Panc1 (cell line): ENCODE measurements around the gene WDR86. TPM values are rescaled to one million over a fixed set of nuclear protein-coding genes. Genes with fewer than 3 reads are reported as not detected.

ENCODE experiments used
- ATAC-seq: fragments of 200-7000 bp; cut with Tn5 transposase; 2 replicates; pipeline ENCODE4 v1.9.1; 2020; ENCODE audit warnings: mild to moderate bottlenecking, moderate library complexity
- BruUV-seq: library from RNA; stranded (reverse); fragments of 400-500 nt; replicated peaks from 2 replicates; lab custom pipeline; 2021; lab: Mats Ljungman, UMichigan
- CTCF ChIA-PET: fragments of 300-600 bp; sonication (Branson Sonifier 250); formaldehyde crosslinking; loops from one replicate; lab custom pipeline; 2022; ENCODE audit warnings: antibody characterized with exemption; lab: Charles Lee
- POLR2A ChIA-PET: fragments of 300-600 bp; sonication (Branson Sonifier 250); formaldehyde crosslinking; loops from one replicate; lab custom pipeline; 2022; ENCODE audit warnings: antibody characterized with exemption; lab: Charles Lee
- DNase-seq: peaks from one replicate; pipeline ENCODE4 v3.0.0-alpha.2; 2010; ENCODE audit warnings: low read depth, low spot score
- H3K27ac ChIP-seq: 2 replicates; pipeline ENCODE4 v1.5.1; 2011; ENCODE audit warnings: mild to moderate bottlenecking, low read length, inconsistent platforms
- H3K27me3 ChIP-seq: fragments of 200-500 bp; sonication (Bioruptor generic); 2 replicates; pipeline ENCODE4 v1.6.0; 2014; ENCODE audit warnings: low read length, inconsistent platforms; ENCODE audit not compliant: control insufficient read depth, insufficient read depth
- H3K36me3 ChIP-seq: fragments of 200-500 bp; sonication (Bioruptor generic); 2 replicates; pipeline ENCODE4 v1.5.1; 2014; ENCODE audit warnings: inconsistent platforms, mild to moderate bottlenecking, low read length, moderate library complexity; ENCODE audit not compliant: control insufficient read depth, insufficient read depth
- H3K4me1 ChIP-seq: 2 replicates; pipeline ENCODE4 v1.5.1; 2011; ENCODE audit warnings: inconsistent platforms, mild to moderate bottlenecking, low read length, moderate library complexity; ENCODE audit not compliant: control insufficient read depth, insufficient read depth
- H3K4me3 ChIP-seq, 2 experiments: 2 replicates each; pipeline ENCODE4 v1.5.1; 2011 to 2012; ENCODE audit warnings: low read depth in 2 of 2, low read length in 2 of 2, mild to moderate bottlenecking in 2 of 2, inconsistent platforms in 1 of 2, moderate library complexity in 1 of 2
- H3K9me3 ChIP-seq: fragments of 200-500 bp; sonication (Bioruptor generic); 2 replicates; pipeline ENCODE4 v1.5.1; 2014; ENCODE audit warnings: low read depth, mild to moderate bottlenecking, inconsistent platforms, low read length, moderate library complexity; ENCODE audit not compliant: control insufficient read depth, insufficient read depth
- POLR2AphosphoS5 ChIP-seq: IDR thresholded peaks from 2 replicates; pipeline ENCODE4 v1.6.1; 2012; ENCODE audit warnings: mild to moderate bottlenecking, low read depth, low read length, moderate library complexity
- SIN3A ChIP-seq: IDR thresholded peaks from 2 replicates; pipeline ENCODE4 v1.6.1; 2012; ENCODE audit warnings: low read depth, mild to moderate bottlenecking, low read length, moderate library complexity, borderline replicate concordance; ENCODE audit not compliant: insufficient read depth
- TCF7L2 ChIP-seq: IDR thresholded peaks from 2 replicates; pipeline ENCODE4 v1.6.1; 2011; ENCODE audit warnings: mild to moderate bottlenecking, low read depth, low read length, inconsistent platforms
- in situ Hi-C: cut with HindIII; loops from 2 replicates; pipeline ENCODE4 v1.10.0; 2016; ENCODE audit warnings: low sequenced_read_pairs, low pct_unique_long_range_greater_than_20kb
- intact Hi-C: fragments of 100-400 bp; cut with micrococcal nuclease; formaldehyde crosslinking; loops from one replicate; pipeline ENCODE4 v1.10.0; 2022; ENCODE audit not compliant: unreplicated experiment
- total RNA-seq: library from RNA; stranded (reverse); gene quantifications from one replicate; pipeline ENCODE4 v1.2.1, GENCODE V29; 2021; ENCODE audit not compliant: unreplicated experiment
- TF ChIP-seq, protein P1 (sequence below): fragments of 450-650 bp; IDR thresholded peaks from 2 replicates; pipeline ENCODE4 v1.5.1; 2017; ENCODE audit warnings: mild to moderate bottlenecking
- TF ChIP-seq, protein P2 (sequence below), 2 experiments: IDR thresholded peaks; 2 replicates each; pipeline ENCODE4 v1.6.1; 2011 to 2012; ENCODE audit warnings: low read depth in 2 of 2, control low read depth in 1 of 2, low read length in 1 of 2, mild to moderate bottlenecking in 1 of 2, moderate library complexity in 1 of 2; ENCODE audit not compliant: insufficient read depth in 1 of 2

WDR86 gene
- total RNA-seq, 1 experiment from 2014 or later = 0.72 TPM

DNA sequence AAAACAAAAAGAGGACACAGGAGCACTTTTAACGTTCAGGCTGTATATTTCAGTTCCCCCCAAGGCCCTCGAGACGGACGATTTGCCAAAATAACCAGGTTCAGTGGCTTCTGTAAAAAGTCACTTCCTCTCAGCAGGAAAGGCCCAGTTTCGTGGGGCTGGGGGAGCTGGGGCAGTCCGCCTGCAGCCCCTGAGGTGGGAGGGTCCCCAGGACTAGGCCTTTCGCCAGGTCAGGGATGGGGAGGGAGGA is 28.8 kb downstream of the WDR86 start:
- TF ChIP-seq POLR2AphosphoS5 = no peak
- in situ Hi-C loops (no loop called here), intact Hi-C loops (no loop called here)
- DNase-seq = no peak
- Histone ChIP-seq H3K27me3 (no peaks in the 10 kb centered on the region), H3K27ac (no peak overlapping the region), H3K4me1 (peaks cover under 1% of the 10 kb centered on the region; the same call in 1 of the 2 replicates), H3K36me3 (no peaks in the 10 kb centered on the region), H3K9me3 (no peaks in the 10 kb centered on the region), H3K4me3 (no peak overlapping the region; a peak in 2 of 4 replicates)
- ATAC-seq = no peak
- POLR2A ChIA-PET = no interaction called here
- CTCF ChIA-PET = no interaction called here
- no TSS peak for BruUV-seq

DNA sequence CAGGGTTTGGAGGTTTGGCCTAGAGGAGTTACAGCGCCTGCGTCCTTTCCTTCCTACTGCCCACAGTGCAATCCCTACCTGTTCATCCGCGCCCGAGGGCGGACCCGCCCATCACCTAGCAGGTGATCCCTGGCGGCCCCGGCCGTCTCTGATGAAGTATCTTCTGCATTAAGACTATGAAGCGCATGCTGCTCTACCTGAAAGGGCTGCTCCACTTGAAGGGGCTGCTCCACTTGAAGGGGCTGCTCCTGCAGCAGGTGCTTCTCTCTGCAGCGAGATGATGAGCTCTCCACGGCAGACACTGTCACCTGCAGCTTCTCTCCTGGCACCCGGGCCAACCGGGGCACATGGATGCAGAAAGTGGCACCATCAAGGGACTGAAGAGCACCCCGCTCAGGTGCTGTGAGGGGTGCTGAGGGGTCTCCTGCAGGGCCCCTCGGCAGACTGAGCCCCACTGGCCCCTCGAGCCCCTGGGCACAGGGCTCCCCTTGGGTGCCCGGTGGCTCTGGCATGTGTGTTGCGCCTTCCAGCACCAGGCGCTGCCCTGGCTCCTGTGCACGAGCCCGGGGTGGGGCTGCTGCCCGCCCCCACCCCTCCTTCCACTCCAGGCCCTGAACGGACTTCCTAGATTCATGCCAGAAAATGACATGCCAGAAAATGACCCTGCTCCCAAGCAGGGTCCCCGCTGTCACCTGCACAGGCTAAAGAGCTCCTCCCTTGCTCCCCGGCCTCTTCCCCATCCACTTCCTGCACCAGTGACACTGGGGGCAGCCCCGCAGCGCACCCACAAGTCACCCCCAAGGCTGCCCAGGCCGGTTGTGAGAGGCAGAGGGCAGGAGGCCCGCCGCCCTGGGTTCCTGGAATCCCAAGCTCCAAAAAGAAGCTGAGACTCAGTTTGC is 29.4 kb downstream of the WDR86 start:
- ATAC-seq (no peak), DNase-seq (no peak)
- no TSS peak for BruUV-seq
- POLR2A ChIA-PET = no interaction called here
- no peaks in the 10 kb centered on the region for H3K27me3 ChIP-seq
- no peak overlapping the region for H3K27ac ChIP-seq
- H3K9me3 ChIP-seq = no peaks in the 10 kb centered on the region
- no peak for TF ChIP-seq TCF7L2
- TF ChIP-seq POLR2AphosphoS5 = no peak
- TF ChIP-seq SIN3A = no peak
- TF ChIP-seq, protein P1, sequence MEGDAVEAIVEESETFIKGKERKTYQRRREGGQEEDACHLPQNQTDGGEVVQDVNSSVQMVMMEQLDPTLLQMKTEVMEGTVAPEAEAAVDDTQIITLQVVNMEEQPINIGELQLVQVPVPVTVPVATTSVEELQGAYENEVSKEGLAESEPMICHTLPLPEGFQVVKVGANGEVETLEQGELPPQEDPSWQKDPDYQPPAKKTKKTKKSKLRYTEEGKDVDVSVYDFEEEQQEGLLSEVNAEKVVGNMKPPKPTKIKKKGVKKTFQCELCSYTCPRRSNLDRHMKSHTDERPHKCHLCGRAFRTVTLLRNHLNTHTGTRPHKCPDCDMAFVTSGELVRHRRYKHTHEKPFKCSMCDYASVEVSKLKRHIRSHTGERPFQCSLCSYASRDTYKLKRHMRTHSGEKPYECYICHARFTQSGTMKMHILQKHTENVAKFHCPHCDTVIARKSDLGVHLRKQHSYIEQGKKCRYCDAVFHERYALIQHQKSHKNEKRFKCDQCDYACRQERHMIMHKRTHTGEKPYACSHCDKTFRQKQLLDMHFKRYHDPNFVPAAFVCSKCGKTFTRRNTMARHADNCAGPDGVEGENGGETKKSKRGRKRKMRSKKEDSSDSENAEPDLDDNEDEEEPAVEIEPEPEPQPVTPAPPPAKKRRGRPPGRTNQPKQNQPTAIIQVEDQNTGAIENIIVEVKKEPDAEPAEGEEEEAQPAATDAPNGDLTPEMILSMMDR = no peak
- TF ChIP-seq, protein P2, sequence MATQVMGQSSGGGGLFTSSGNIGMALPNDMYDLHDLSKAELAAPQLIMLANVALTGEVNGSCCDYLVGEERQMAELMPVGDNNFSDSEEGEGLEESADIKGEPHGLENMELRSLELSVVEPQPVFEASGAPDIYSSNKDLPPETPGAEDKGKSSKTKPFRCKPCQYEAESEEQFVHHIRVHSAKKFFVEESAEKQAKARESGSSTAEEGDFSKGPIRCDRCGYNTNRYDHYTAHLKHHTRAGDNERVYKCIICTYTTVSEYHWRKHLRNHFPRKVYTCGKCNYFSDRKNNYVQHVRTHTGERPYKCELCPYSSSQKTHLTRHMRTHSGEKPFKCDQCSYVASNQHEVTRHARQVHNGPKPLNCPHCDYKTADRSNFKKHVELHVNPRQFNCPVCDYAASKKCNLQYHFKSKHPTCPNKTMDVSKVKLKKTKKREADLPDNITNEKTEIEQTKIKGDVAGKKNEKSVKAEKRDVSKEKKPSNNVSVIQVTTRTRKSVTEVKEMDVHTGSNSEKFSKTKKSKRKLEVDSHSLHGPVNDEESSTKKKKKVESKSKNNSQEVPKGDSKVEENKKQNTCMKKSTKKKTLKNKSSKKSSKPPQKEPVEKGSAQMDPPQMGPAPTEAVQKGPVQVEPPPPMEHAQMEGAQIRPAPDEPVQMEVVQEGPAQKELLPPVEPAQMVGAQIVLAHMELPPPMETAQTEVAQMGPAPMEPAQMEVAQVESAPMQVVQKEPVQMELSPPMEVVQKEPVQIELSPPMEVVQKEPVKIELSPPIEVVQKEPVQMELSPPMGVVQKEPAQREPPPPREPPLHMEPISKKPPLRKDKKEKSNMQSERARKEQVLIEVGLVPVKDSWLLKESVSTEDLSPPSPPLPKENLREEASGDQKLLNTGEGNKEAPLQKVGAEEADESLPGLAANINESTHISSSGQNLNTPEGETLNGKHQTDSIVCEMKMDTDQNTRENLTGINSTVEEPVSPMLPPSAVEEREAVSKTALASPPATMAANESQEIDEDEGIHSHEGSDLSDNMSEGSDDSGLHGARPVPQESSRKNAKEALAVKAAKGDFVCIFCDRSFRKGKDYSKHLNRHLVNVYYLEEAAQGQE (IDR thresholded peaks at IDR 0.05; ENCODE audit: insufficient read depth in 1 of 2, low read depth in 2 of 2, low read length in 1 of 2) = no peak
- no peaks in the 10 kb centered on the region for H3K36me3 ChIP-seq
- no peak overlapping the region for H3K4me3 ChIP-seq
- CTCF ChIA-PET = no interaction called here
- in situ Hi-C loops = no loop called here
- intact Hi-C loops = no loop called here
- H3K4me1 ChIP-seq = no peaks in the 10 kb centered on the region

DNA sequence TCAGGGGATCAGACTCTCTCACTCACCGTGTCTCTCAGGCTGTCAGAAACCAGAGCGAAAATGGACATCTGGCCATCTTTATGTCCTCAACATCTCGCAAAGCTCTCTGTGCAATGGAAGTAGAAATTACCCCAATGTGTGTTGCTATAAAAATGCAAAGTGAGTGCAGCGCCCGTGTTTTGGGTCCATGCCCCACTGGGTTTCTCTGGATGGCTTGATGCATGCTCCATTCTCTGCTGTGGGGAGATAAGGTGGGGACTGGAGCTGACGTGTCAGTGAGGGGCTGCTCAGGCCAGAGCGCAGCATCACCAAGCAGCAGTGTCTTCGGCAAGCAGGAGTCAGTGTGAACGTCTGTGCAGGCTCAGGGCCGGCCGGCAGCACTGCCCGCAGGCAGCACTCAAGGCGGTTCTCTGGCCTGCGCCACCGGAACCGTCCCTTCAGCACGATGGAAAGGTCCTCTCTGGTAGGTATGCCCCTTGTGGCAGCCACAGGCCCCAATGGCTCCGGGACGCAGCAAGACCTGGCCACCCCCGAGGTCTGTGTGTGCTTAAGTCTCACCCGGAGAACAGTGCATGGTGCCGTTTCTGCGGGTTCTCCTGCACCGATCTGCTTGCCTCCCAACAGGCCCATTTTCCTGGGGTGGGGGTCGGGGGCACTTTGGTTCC is 30.2 kb downstream of the WDR86 start:
- Histone ChIP-seq H3K27me3 (no peaks in the 10 kb centered on the region), H3K36me3 (no peaks in the 10 kb centered on the region), H3K9me3 (no peaks in the 10 kb centered on the region), H3K4me1 (no peaks in the 10 kb centered on the region), H3K4me3 (no peak overlapping the region), H3K27ac (no peak overlapping the region)
- DNase-seq = no peak
- BruUV-seq = no TSS peak
- TF ChIP-seq, protein P1 = no peak
- TF ChIP-seq POLR2AphosphoS5 = no peak
- no peak for TF ChIP-seq TCF7L2
- no peak for TF ChIP-seq SIN3A
- TF ChIP-seq, protein P2 (IDR thresholded peaks at IDR 0.05; ENCODE audit: insufficient read depth in 1 of 2, low read depth in 2 of 2, low read length in 1 of 2) = no peak
- in situ Hi-C loops (no loop called here), intact Hi-C loops (no loop called here)
- ChIA-PET CTCF (no interaction called here), POLR2A (no interaction called here)
- ATAC-seq = peak; percentile 28
